WERI-Rb-1 (cell line): ENCODE measurements around the gene PPIF.

Experiments used
- DNase-seq: peaks from one replicate; pipeline ENCODE4 v3.0.0-alpha.2; 2020
- H3K27ac ChIP-seq: fragments of 250-450 bp; sonication (Bioruptor Pico); 2 replicates; pipeline ENCODE4 v1.5.1; 2020; ENCODE audit warnings: mild to moderate bottlenecking, moderate library complexity
- H3K27me3 ChIP-seq: fragments of 250-450 bp; sonication (Bioruptor Pico); 2 replicates; pipeline ENCODE4 v1.5.1; 2021; ENCODE audit warnings: mild to moderate bottlenecking, low read depth, moderate library complexity; ENCODE audit not compliant: insufficient read depth, severe bottlenecking
- H3K36me3 ChIP-seq: fragments of 250-450 bp; sonication (Bioruptor Pico); 2 replicates; pipeline ENCODE4 v1.5.1; 2020; ENCODE audit warnings: mild to moderate bottlenecking, moderate library complexity
- H3K4me3 ChIP-seq: 2 replicates; pipeline ENCODE4 v1.5.1; 2011; ENCODE audit warnings: low read depth, mild to moderate bottlenecking, control low read depth, low read length
- H3K9me3 ChIP-seq: fragments of 250-450 bp; sonication (Bioruptor Pico); 2 replicates; pipeline ENCODE4 v1.5.1; 2021; ENCODE audit warnings: mild to moderate bottlenecking, moderate library complexity; ENCODE audit not compliant: severe bottlenecking
- CTCF ChIP-seq: IDR thresholded peaks from 2 replicates; pipeline ENCODE4 v1.5.1; 2011; ENCODE audit warnings: low read depth, mild to moderate bottlenecking, control low read depth, inconsistent platforms, low read length

Gene PPIF

GRCh38 chr10:79347226-79347893 is at the start of gene PPIF:
PPIF (plus strand) TSS chr10:79347469; CDS start chr10:79347549, 80 bp downstream.
- peak; percentile 96 for DNase-seq
- Histone ChIP-seq H3K36me3 (peaks cover 41% of the 10 kb centered on the region), H3K27me3 (no peaks in the 10 kb centered on the region), H3K4me3 (peak within 1 kb of the TSS; percentile 93), H3K9me3 (no peaks in the 10 kb centered on the region), H3K27ac (peak within 1 kb of the TSS; percentile 95)
- peak; percentile 81 for TF ChIP-seq CTCF

GRCh38 chr10:79298403-79299244 is 48.6 kb upstream of the PPIF start:
- DNase-seq = no peak
- H3K27me3 ChIP-seq = no peaks in the 10 kb centered on the region
- TF ChIP-seq CTCF = no peak
- no peak overlapping the region for H3K4me3 ChIP-seq
- H3K27ac ChIP-seq = no peak overlapping the region
- peaks cover 82% of the 10 kb centered on the region for H3K36me3 ChIP-seq
- no peaks in the 10 kb centered on the region for H3K9me3 ChIP-seq

GRCh38 chr10:79299397-79300241 is 47.6 kb upstream of the PPIF start:
- H3K27ac ChIP-seq = no peak overlapping the region
- H3K4me3 ChIP-seq = no peak overlapping the region
- H3K27me3 ChIP-seq = no peaks in the 10 kb centered on the region
- no peak for TF ChIP-seq CTCF
- no peak for DNase-seq
- peaks cover 83% of the 10 kb centered on the region for H3K36me3 ChIP-seq
- H3K9me3 ChIP-seq = no peaks in the 10 kb centered on the region

GRCh38 chr10:79300711-79301110 is 46.6 kb upstream of the PPIF start:
- peaks cover 84% of the 10 kb centered on the region for H3K36me3 ChIP-seq
- H3K27ac ChIP-seq = no peak overlapping the region
- TF ChIP-seq CTCF = no peak

GRCh38 chr10:79301754-79302530 is 45.3 kb upstream of the PPIF start:
- Histone ChIP-seq H3K27ac (no peak overlapping the region), H3K36me3 (peaks cover 86% of the 10 kb centered on the region), H3K27me3 (no peaks in the 10 kb centered on the region), H3K4me3 (no peak overlapping the region), H3K9me3 (no peaks in the 10 kb centered on the region)
- no peak for DNase-seq
- no peak for TF ChIP-seq CTCF

More at GRCh38 chr10:79300711-79301110, 46.6 kb upstream of the PPIF start:
- Histone ChIP-seq H3K4me3 (no peak overlapping the region), H3K27me3 (no peaks in the 10 kb centered on the region), H3K9me3 (no peaks in the 10 kb centered on the region)
- no peak for DNase-seq
